A673 (cell line): ENCODE measurements around the gene CTIF. TPM values are rescaled to one million over a fixed set of nuclear protein-coding genes. Genes with fewer than 3 reads are reported as not detected.

Source experiments
- BruUV-seq: library from RNA; stranded (reverse); fragments of 400-500 nt; replicated peaks from 2 replicates; lab custom pipeline; 2021; lab: Mats Ljungman, UMichigan
- CTCF ChIA-PET: fragments of 300-600 bp; sonication (Branson Sonifier 250); formaldehyde crosslinking; loops from one replicate; lab custom pipeline; 2022; ENCODE audit warnings: antibody characterized with exemption; lab: Charles Lee
- POLR2A ChIA-PET: fragments of 300-600 bp; sonication (Branson Sonifier 250); formaldehyde crosslinking; loops from one replicate; lab custom pipeline; 2022; ENCODE audit warnings: antibody characterized with exemption; ENCODE audit not compliant: low non-redundant PET; lab: Charles Lee
- DNase-seq: peaks from one replicate; pipeline ENCODE4 v3.0.0-alpha.2; 2015; ENCODE audit warnings: low spot score
- H3K27ac ChIP-seq: fragments of 200-600 bp; sonication (generic); 2 replicates; pipeline ENCODE4 v1.5.1; 2016; ENCODE audit warnings: mixed run types, low read depth, mild to moderate bottlenecking, mixed read lengths, antibody characterized with exemption, low read length; ENCODE audit not compliant: poor library complexity, severe bottlenecking
- H3K27me3 ChIP-seq: fragments of 200-600 bp; sonication (generic); replicated peaks from 2 replicates; pipeline ENCODE4 v1.6.1; 2017; ENCODE audit warnings: mixed run types, low read depth, mild to moderate bottlenecking, mixed read lengths, antibody characterized with exemption, low read length; ENCODE audit not compliant: insufficient read depth, poor library complexity
- H3K36me3 ChIP-seq: fragments of 200-600 bp; sonication (generic); 2 replicates; pipeline ENCODE4 v1.6.1; 2016; ENCODE audit warnings: mixed run types, mild to moderate bottlenecking, mixed read lengths, antibody characterized with exemption, low read length; ENCODE audit not compliant: insufficient read depth, poor library complexity, severe bottlenecking
- H3K4me1 ChIP-seq: fragments of 200-600 bp; sonication (generic); 2 replicates; pipeline ENCODE4 v1.6.1; 2017; ENCODE audit warnings: mixed run types, mild to moderate bottlenecking, mixed read lengths, antibody characterized with exemption, low read length; ENCODE audit not compliant: insufficient read depth, poor library complexity, severe bottlenecking
- H3K4me3 ChIP-seq: fragments of 200-600 bp; sonication (generic); 2 replicates; pipeline ENCODE4 v1.5.1; 2016; ENCODE audit warnings: low read depth, mixed run types, mild to moderate bottlenecking, mixed read lengths, low read length; ENCODE audit not compliant: poor library complexity, severe bottlenecking
- H3K9me3 ChIP-seq: fragments of 200-600 bp; sonication (generic); 2 replicates; pipeline ENCODE4 v1.6.1; 2016; ENCODE audit warnings: mixed run types, low read depth, mild to moderate bottlenecking, mixed read lengths, antibody characterized with exemption, low read length; ENCODE audit not compliant: poor library complexity, severe bottlenecking
- EZH2 ChIP-seq: fragments of 200-600 bp; sonication (generic); IDR thresholded peaks from 2 replicates; pipeline ENCODE4 v1.6.1; 2017; ENCODE audit warnings: borderline replicate concordance, low read depth, mild to moderate bottlenecking, mixed read lengths, antibody characterized with exemption, low read length; ENCODE audit not compliant: poor library complexity, severe bottlenecking
- intact Hi-C: fragments of 100-400 bp; cut with micrococcal nuclease; formaldehyde crosslinking; loops from one replicate; pipeline ENCODE4 v1.10.0; 2022; ENCODE audit not compliant: unreplicated experiment
- total RNA-seq: library from RNA; stranded (reverse); gene quantifications from 2 replicates; pipeline ENCODE4 v1.2.3, GENCODE V29; 2021
- TF ChIP-seq, protein P1 (sequence below): fragments of 300-800, 200-600 bp; sonication (generic); conservative IDR thresholded peaks from 2 replicates; pipeline ENCODE4 v1.5.1; 2017; ENCODE audit warnings: low read depth, mild to moderate bottlenecking, antibody characterized with exemption, low read length, moderate library complexity, mixed read lengths

CTIF gene
- total RNA-seq, 1 experiment from 2014 or later: 23.5 TPM

DNA sequence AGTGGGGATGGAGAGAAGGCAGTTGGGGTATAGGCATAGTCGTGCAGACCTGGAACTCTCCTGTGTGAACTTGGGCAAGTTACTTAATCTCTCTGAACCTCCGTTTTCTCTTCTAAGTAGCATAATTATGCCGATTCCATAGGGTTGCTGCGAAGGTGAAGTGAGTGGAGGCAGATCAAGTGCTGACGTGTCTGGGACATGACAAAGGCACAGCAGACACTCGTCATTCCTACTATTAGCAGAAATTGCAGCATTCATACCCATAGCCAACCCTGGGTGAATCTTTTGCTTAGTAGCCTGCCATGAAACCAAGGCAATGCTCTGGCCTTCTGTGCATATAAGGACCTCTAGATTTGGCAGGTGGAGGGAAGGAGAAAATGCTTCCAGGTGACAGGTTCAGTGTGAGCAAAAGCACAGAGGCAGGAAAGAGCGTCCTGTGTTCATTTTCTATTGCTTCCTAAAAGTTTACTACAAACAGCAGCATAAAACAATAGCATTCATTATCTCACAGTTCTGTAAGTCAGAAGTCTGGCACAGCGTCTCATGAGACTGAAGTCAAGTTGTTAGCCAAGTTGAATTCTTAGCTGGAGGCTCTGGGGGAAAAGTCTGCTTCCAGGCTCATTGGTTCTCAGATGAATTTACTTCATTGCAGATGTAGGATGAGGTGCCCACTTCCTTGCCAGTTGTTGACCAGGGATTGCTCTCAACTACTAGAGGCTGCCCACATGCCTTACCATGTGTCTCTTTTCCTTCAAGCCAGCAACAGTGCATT is 77.8 kb downstream of the CTIF start:
- intact Hi-C loops: no loop called here
- Histone ChIP-seq H3K27ac (no peak overlapping the region), H3K4me1 (no peaks in the 10 kb centered on the region), H3K9me3 (no peaks in the 10 kb centered on the region), H3K4me3 (no peak overlapping the region), H3K27me3 (no peaks in the 10 kb centered on the region), H3K36me3 (no peaks in the 10 kb centered on the region)
- no peak for TF ChIP-seq EZH2
- TF ChIP-seq, protein P1, sequence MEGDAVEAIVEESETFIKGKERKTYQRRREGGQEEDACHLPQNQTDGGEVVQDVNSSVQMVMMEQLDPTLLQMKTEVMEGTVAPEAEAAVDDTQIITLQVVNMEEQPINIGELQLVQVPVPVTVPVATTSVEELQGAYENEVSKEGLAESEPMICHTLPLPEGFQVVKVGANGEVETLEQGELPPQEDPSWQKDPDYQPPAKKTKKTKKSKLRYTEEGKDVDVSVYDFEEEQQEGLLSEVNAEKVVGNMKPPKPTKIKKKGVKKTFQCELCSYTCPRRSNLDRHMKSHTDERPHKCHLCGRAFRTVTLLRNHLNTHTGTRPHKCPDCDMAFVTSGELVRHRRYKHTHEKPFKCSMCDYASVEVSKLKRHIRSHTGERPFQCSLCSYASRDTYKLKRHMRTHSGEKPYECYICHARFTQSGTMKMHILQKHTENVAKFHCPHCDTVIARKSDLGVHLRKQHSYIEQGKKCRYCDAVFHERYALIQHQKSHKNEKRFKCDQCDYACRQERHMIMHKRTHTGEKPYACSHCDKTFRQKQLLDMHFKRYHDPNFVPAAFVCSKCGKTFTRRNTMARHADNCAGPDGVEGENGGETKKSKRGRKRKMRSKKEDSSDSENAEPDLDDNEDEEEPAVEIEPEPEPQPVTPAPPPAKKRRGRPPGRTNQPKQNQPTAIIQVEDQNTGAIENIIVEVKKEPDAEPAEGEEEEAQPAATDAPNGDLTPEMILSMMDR: no peak
- DNase-seq: no peak
- BruUV-seq: no TSS peak
- ChIA-PET POLR2A (no interaction called here), CTCF (no interaction called here)

- CTCF ChIA-PET: no interaction called here
- BruUV-seq: no TSS peak
- POLR2A ChIA-PET: no interaction called here
- H3K36me3 ChIP-seq: no peaks in the 10 kb centered on the region
- no peaks in the 10 kb centered on the region for H3K4me1 ChIP-seq
- H3K4me3 ChIP-seq: no peak overlapping the region
- DNase-seq: no peak
- H3K9me3 ChIP-seq: no peaks in the 10 kb centered on the region
- H3K27me3 ChIP-seq: no peaks in the 10 kb centered on the region
- no peak overlapping the region for H3K27ac ChIP-seq
- TF ChIP-seq EZH2: no peak
- TF ChIP-seq, protein P1: no peak
- intact Hi-C loops: no loop called here
Measured at GRCh38 chr18:48617844-48618497, 79.1 kb downstream of the CTIF start.

GRCh38 chr18:48619016-48619415 is 80.2 kb downstream of the CTIF start:
- Histone ChIP-seq H3K4me3 (no peak overlapping the region), H3K9me3 (no peaks in the 10 kb centered on the region), H3K27me3 (no peaks in the 10 kb centered on the region), H3K36me3 (no peaks in the 10 kb centered on the region), H3K4me1 (no peaks in the 10 kb centered on the region), H3K27ac (no peak overlapping the region)
- CTCF ChIA-PET: no interaction called here
- no peak for DNase-seq
- POLR2A ChIA-PET: no interaction called here
- TF ChIP-seq EZH2: no peak
- TF ChIP-seq, protein P1: no peak
- intact Hi-C loops: no loop called here
- no TSS peak for BruUV-seq
